NCI-H1105 treated with DMSO at 0.1 percent for 48 hours (cell line): ENCODE results near the gene KLK10.

Experiments used
- DNase-seq: peaks from one replicate; lab custom pipeline; 2025; lab: John Stamatoyannopoulos, UW

The KLK10 gene, protein sequence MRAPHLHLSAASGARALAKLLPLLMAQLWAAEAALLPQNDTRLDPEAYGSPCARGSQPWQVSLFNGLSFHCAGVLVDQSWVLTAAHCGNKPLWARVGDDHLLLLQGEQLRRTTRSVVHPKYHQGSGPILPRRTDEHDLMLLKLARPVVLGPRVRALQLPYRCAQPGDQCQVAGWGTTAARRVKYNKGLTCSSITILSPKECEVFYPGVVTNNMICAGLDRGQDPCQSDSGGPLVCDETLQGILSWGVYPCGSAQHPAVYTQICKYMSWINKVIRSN

GRCh38 chr19:51019544-51019925, at the start of gene KLK10:
Gene KLK10 (minus strand): TSS chr19:51019709. CDS start chr19:51019130, 579 bp downstream.
- no peak for DNase-seq

GRCh38 chr19:51066393-51067186, 47.1 kb upstream of the KLK10 start:
- DNase-seq = no peak

DNA sequence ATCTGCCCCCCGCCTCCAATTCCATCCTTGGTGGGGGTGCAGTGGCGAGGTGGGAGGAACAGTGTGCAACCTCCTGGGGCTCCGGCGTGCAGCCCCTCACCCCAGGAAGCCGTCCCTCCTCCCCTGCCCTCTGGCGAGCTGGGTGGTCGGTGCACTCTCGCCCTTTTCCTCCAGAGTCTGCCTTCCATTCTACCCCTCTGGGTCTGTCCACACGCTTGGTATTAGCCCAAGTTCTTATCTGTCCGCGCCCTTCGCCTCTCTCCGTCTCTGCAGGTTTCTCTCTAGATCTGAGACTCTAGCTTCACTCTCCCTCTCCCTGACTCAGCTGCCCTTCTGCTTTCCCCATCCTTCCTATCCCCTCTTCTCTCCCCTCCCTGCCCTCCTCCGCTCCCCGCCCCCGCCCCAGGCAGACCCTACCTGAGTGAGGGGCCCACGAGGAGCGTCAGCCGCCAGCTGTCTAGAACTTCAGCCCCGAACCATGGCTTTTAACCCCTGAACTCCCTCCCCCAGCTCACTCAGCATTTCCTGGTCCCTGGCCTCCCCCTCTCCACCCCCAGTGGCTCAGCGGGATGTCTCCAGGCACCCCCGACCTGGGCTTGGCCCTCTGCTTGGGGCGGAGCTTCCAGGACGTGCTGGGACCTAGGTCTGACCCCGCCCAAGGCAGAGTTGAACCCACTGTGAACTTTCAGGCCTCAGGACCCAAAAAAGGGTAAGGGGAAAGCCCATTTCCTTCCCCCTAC, 45.9 kb upstream of the KLK10 start:
- DNase-seq = no peak

GRCh38 chr19:51064534-51065220, 45.2 kb upstream of the KLK10 start, which contains the start of gene KLK13:
Gene KLK13 (minus strand): TSS chr19:51065092. CDS start chr19:51065067, 25 bp downstream.
- no peak for DNase-seq

GRCh38 chr19:51063664-51064063, 44.2 kb upstream of the KLK10 start:
- DNase-seq = no peak

DNA sequence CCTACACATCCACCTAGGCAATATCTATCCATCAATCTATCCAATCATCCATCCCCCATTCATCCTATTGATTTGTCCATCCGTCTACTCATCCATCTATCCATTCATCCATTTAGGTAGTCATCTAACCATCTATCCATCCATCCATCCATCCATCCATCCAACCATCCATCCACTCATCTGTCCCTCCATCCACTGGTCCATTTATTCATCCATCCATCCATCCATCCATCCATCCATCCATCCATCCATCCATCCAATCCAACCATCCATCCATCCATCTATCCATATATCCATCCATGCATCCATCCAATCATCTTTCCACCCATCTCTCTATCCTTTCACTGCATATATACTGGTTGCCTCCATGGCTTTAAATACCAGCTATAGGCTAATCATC, 41.5 kb upstream of the KLK10 start:
- DNase-seq = no peak

GRCh38 chr19:51060336-51060735, 40.8 kb upstream of the KLK10 start:
- DNase-seq = no peak

DNA sequence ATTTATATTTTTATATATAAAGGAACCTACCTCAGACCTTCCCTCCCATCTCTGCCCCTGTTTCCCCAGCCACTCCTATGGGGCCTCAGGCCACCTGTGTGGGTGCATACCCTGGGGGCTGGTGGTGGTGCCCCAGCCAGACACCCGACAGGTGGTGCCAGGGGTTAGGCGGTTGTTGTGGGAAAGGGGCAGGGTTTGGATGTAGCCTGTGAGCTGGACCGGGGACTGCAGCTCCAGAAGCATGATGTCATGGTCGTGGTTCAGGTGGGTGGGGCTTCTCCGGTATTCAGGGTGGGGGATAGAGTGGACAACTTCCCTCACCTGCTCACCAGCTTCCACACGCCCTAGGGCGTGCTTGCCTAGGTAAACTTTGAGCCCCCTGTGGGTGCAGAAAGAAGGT, 40.2 kb upstream of the KLK10 start:
- no peak for DNase-seq

DNA sequence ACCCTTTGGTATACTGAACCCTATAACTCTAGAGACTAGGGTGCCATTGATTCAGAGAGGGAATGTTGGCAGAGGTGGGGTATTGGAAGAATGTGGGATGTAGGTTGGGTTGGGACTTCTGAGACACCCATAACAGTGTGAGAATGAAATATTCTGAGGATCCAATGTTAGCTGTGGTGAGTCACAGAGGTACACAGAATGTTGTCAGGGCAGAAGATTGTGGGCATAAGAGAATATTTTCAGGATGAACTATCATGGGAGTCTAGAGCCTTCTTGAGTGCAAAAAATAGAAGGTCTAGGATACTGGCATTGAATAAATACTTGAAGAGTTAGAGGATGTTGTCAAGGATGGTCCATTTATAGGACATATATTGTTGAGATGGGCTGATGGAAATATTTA, 36.4 kb upstream of the KLK10 start:
- DNase-seq = no peak

DNA sequence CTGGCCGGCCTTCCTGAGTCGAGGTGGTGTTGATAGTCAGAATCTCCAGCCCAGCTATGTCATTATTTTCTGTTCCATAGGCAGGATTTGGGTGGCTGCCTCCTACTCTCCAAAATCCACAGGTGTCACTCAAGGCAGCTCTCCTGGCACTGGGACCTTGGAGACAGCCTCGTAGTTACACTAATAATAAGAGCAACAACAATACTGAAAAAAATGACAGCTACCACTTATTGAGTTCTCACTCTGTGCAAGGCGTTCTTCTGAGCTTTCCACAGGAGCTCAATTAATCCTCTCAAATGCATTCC, 27.5 kb upstream of the KLK10 start:
- peak; percentile 90 for DNase-seq

- DNase-seq = no peak
These were observed 24.8 kb upstream of the KLK10 start for GRCh38 chr19:51044327-51044726.

DNA sequence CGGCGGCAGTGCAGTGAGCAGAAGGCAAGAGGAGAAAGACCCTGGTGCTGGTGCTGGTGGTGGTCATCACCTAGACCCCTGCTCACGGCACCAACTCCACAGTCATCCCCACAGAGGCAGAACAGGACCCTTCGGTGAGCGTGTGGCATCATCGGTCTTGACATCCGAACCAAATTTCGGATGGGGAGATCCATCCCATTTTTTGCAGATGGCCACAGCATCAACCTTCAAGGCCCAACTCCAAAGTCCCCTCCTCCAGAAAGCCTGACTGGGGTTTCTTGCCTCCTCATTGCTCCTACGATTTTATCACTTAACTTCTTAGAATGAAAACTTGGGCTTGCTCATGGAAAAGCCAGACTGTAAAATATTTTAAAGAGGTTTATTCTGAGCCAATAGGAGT, 24.0 kb upstream of the KLK10 start:
- no peak for DNase-seq

GRCh38 chr19:51040151-51040550, 20.6 kb upstream of the KLK10 start:
- DNase-seq = no peak

DNA sequence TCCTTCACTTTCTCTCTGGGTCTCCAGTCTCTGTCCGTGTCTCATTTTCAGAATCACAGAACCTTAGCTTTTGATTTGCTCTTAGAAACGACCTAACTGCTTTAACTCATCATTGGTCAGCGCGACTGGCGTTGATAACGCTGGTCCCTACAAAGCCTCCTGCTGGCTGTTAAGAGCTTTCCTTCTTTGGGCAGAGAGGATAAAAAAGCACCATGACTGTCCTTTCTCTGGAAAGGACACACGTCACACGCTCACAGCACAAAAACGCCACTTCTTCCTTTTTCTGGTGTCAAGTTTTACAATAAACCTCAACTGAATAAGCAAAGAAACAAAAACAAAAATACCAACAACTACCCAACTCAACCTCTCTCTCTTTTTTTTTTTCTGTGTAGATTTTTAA, 17.0 kb upstream of the KLK10 start:
- no peak for DNase-seq

DNA sequence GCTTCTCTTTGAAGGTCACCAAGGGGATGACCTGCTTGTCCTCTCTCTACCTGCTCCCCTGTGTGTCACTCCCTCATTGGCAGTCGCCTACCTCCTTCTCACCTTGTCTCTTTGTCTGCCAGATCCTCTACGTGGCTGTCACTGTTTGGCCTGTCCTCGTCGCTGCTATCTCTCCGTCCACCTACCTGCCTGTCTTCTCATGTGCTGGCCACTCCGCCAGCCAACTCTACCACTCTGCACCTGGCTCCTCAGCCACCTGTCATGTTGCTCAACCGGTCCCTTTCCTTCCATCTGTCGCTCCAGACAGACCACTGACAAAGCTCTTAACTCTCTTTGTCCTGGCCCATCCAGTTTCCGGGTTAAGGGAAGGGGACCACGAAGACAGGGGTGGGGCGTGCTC, 15.2 kb upstream of the KLK10 start, which contains the start of gene KLK12:
Gene KLK12 (minus strand): TSS at position 299 of the 400 bp plus-strand sequence. CDS start 381 bp downstream, outside the sequence.
- peak; percentile 14 for DNase-seq

GRCh38 chr19:51031880-51032225, 12.3 kb upstream of the KLK10 start:
- DNase-seq = no peak

GRCh38 chr19:51031220-51031879, 11.8 kb upstream of the KLK10 start:
- no peak for DNase-seq

GRCh38 chr19:51030631-51031030, 11.1 kb upstream of the KLK10 start:
- DNase-seq = no peak

DNA sequence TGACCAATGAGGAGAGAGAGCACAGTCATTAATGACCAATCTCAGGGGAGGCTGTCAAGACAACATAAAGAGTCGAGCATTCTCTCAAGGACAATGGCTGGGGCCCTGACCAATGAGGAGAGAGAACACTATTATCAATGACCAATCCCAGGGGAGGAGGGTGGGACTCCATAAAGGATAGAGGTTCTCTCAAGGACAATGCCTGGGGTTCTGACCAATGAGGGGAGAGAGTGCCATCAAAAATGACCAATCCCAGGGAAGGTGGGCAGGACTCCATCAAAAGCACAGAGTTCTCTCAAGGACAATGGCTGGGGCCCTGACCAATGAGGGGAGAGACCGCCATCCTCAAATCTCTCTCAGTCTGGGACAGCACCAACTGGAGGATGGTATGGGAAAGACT, 10.2 kb upstream of the KLK10 start:
- no peak for DNase-seq

DNA sequence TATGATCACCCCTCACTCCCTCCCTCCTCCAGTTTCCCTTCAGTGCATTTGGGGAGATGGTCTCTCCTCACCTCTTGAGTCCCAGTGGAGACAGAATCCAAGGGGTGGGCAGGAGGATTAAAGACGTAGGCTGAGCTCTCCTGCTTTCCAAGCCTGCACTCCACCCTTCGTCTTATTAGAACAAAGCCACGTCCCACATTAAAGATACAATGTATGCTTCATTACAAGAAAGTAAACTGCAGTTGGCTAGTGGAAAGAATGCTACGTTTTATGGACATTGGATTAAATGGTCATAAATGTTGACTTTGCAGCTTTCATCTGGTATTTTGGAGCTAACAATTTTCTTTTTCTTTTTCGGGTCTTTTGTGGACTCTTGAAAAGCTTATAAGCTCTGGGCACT, 8.4 kb upstream of the KLK10 start:
- DNase-seq = no peak

- DNase-seq = no peak
These were observed 7.8 kb upstream of the KLK10 start for GRCh38 chr19:51027126-51027806.

DNA sequence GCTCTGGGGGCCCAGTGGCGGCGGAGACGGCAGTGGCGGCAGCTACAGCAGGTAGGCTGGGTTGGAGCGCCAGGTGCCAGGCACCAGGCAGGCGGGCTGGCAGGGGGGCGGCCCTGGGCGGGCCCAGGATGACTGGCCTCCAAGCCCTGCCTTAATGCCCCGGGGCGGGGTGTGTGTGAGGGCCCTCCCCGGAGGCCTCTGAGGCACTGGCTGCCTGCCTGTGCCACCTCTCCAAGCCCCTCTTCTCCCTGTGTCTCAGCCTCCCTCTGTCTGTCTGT, 7.0 kb upstream of the KLK10 start, which contains the start of gene KLK11:
Gene KLK11 (minus strand): TSS at position 63 of the 278 bp plus-strand sequence. CDS start 985 bp downstream, outside the sequence.
- peak; percentile 50 for DNase-seq
